Stimulated activated naive CD8-positive, alpha-beta T cell treated with anti-CD3 and anti-CD28 coated beads, Interleukin-15, Interleukin-2, amounts not matched to agents 100 U/mL and 50 U/mL, for 24 hours (primary cell): ENCODE data around the gene MMS19.
"Not testable (repeated sequence)": the region's sequence is repeated elsewhere in the genome, so short reads cannot be mapped to it uniquely, and the experiment has no call there.

ENCODE experiments used
- ATAC-seq: fragments of 150-1000 bp; cut with Tn5 transposase; one replicate; pipeline ENCODE4 v1.10.0; 2021
- DNase-seq: peaks from one replicate; pipeline ENCODE4 v3.0.0; 2021

MMS19 gene

GRCh38 chr10:97506199-97506991 is 8.2 kb upstream of the MMS19 start:
- DNase-seq (no peak), ATAC-seq (no peak)

GRCh38 chr10:97505152-97505551 is 6.9 kb upstream of the MMS19 start:
- ATAC-seq (no peak), DNase-seq (no peak)

GRCh38 chr10:97503406-97503805 is 5.2 kb upstream of the MMS19 start:
- DNase-seq, result no peak
- ATAC-seq, result no peak

- ATAC-seq, result no peak
- no peak for DNase-seq
Observed at GRCh38 chr10:97502916-97503315, 4.7 kb upstream of the MMS19 start.

GRCh38 chr10:97500297-97500575 is 2.0 kb upstream of the MMS19 start:
- DNase-seq, result no peak
- no peak for ATAC-seq

- ATAC-seq (no peak), DNase-seq (peak; percentile 11)
Observed at GRCh38 chr10:97499561-97500296, 1.5 kb upstream of the MMS19 start.

- ATAC-seq, result no peak
- peak; percentile 46 for DNase-seq
Observed at GRCh38 chr10:97498841-97499560, 779 bp upstream of the MMS19 start, which contains the start of gene UBTD1. Gene UBTD1 (plus strand): TSS chr10:97498924. CDS start chr10:97499204, 280 bp downstream.

GRCh38 chr10:97497572-97498075 is 598 bp downstream of the MMS19 start:
- DNase-seq (peak; percentile 86), ATAC-seq (peak; percentile 55)

- no peak for ATAC-seq
- DNase-seq, result no peak
Observed at GRCh38 chr10:97494863-97495506, 3.2 kb downstream of the MMS19 start.

GRCh38 chr10:97494151-97494550 is 4.1 kb downstream of the MMS19 start:
- ATAC-seq, result no peak
- DNase-seq, result no peak

GRCh38 chr10:97490592-97490991 is 7.6 kb downstream of the MMS19 start:
- peak; percentile 36 for ATAC-seq
- no peak for DNase-seq

GRCh38 chr10:97485647-97486281 is 12.5 kb downstream of the MMS19 start:
- ATAC-seq, result no peak

GRCh38 chr10:97483921-97484320 is 14.3 kb downstream of the MMS19 start:
- ATAC-seq (no peak), DNase-seq (no peak)

More at GRCh38 chr10:97485647-97486281, 12.5 kb downstream of the MMS19 start:
- no peak for DNase-seq

- ATAC-seq (no peak), DNase-seq (no peak)
Observed at GRCh38 chr10:97483506-97483905, 14.7 kb downstream of the MMS19 start.

GRCh38 chr10:97482381-97482780 is 15.8 kb downstream of the MMS19 start:
- ATAC-seq, result no peak
- DNase-seq, result no peak

GRCh38 chr10:97481071-97481470 is 17.2 kb downstream of the MMS19 start:
- no peak for ATAC-seq
- no peak for DNase-seq

- no peak for ATAC-seq
Observed at GRCh38 chr10:97479939-97480338, 18.3 kb downstream of the MMS19 start.

GRCh38 chr10:97479410-97479809 is 18.8 kb downstream of the MMS19 start:
- not testable (repeated sequence) for DNase-seq, ATAC-seq

More at GRCh38 chr10:97479939-97480338, 18.3 kb downstream of the MMS19 start:
- DNase-seq, result no peak

GRCh38 chr10:97475936-97476594 is 22.2 kb downstream of the MMS19 start:
- no peak for ATAC-seq
- no peak for DNase-seq

- no peak for ATAC-seq
Observed at GRCh38 chr10:97474918-97475317, 23.3 kb downstream of the MMS19 start.

GRCh38 chr10:97468781-97469180 is 29.4 kb downstream of the MMS19 start:
- DNase-seq, ATAC-seq: not testable (repeated sequence)

More at GRCh38 chr10:97474918-97475317, 23.3 kb downstream of the MMS19 start:
- DNase-seq, result no peak
